Activated CD4-positive, alpha-beta T cell treated with anti-CD3 and anti-CD28 coated beads, Interleukin-2, amount 10 ng/mL, durations not matched to agents 24 days and 14 days (primary cell): ENCODE results near the gene GJB6. TPM values are rescaled to one million over a fixed set of nuclear protein-coding genes. Genes with fewer than 3 reads are reported as not detected.

Experiments used
- DNase-seq: peaks from one replicate; pipeline ENCODE4 v3.0.0; 2022
- H3K27ac Mint-ChIP-seq: one replicate; pipeline ENCODE4 v1.8.0; 2022; ENCODE audit warnings: mild to moderate bottlenecking, mixed read lengths
- H3K27me3 Mint-ChIP-seq: one replicate; pipeline ENCODE4 v1.8.0; 2022; ENCODE audit warnings: mixed read lengths
- H3K36me3 Mint-ChIP-seq: one replicate; pipeline ENCODE4 v1.8.0; 2022; ENCODE audit warnings: low read depth, mild to moderate bottlenecking, mixed read lengths
- H3K4me1 Mint-ChIP-seq: one replicate; pipeline ENCODE4 v1.8.0; 2021; ENCODE audit warnings: mixed read lengths
- H3K4me3 Mint-ChIP-seq: one replicate; pipeline ENCODE4 v1.8.0; 2022; ENCODE audit warnings: mild to moderate bottlenecking, moderate library complexity, mixed read lengths
- H3K9me3 Mint-ChIP-seq: one replicate; pipeline ENCODE4 v1.8.0; 2021; ENCODE audit warnings: mixed read lengths
- intact Hi-C: fragments of 100-400 bp; cut with micrococcal nuclease; formaldehyde crosslinking; loops from one replicate; pipeline ENCODE4 v1.15.1; 2023
- total RNA-seq: library from RNA; stranded (reverse); gene quantifications from 2 replicates; pipeline ENCODE4 v1.2.3, GENCODE V29; 2022

The GJB6 gene
- total RNA-seq, 1 donor from 2014 or later, result 0.91 TPM

GRCh38 chr13:20188667-20189553 lies 43.2 kb downstream of the GJB6 start:
- no peaks in the 10 kb centered on the region for H3K36me3 Mint-ChIP-seq
- peaks cover 14% of the 10 kb centered on the region for H3K4me1 Mint-ChIP-seq
- H3K27ac Mint-ChIP-seq, result no peak overlapping the region
- intact Hi-C loops, result no loop called here
- no peaks in the 10 kb centered on the region for H3K9me3 Mint-ChIP-seq
- H3K4me3 Mint-ChIP-seq, result no peak overlapping the region
- peaks cover 36% of the 10 kb centered on the region for H3K27me3 Mint-ChIP-seq
- DNase-seq, result no peak

GRCh38 chr13:20186771-20187170 lies 45.3 kb downstream of the GJB6 start:
- Mint-ChIP-seq H3K27me3 (peaks cover 29% of the 10 kb centered on the region), H3K4me3 (no peak overlapping the region)

DNA sequence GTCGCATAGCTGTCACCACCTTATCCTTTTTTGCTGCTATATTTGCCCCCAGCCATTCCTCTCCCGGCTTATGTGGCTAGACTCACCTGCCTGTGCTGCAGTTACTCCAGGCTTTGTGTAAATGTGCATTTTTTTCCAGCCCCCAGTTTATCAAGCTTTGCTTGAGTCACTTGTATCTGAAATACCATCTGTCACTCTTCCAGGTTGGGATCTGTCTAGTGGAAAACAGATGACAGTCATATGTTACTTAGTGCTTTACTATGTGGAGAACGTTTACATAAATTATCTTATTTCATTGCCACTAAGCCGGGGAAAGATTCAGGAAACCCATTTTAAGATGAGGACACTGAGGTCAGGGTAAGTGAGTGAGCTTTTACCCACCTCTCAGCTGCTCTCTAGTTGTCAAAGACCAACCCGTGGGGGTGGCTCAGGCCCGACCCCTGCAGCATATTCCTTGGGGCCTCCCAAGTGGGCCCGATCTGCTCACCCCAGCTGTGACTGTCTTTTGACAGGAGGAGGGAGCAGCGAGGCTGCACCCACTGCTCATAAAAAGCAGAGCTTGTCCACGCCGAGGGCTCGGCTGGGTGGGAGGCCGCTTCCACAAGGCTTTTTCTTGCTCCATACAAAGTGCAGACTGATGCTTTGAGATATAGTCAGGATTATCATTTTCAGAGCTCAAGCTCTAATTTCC lies 46.6 kb downstream of the GJB6 start:
- H3K27me3 Mint-ChIP-seq, result peaks cover 28% of the 10 kb centered on the region
- H3K9me3 Mint-ChIP-seq, result no peaks in the 10 kb centered on the region
- peaks cover 3% of the 10 kb centered on the region for H3K4me1 Mint-ChIP-seq
- no peak overlapping the region for H3K27ac Mint-ChIP-seq
- H3K36me3 Mint-ChIP-seq, result no peaks in the 10 kb centered on the region
- intact Hi-C loops, result no loop called here
- DNase-seq, result no peak
- no peak overlapping the region for H3K4me3 Mint-ChIP-seq

More at GRCh38 chr13:20186771-20187170, 45.3 kb downstream of the GJB6 start:
- Mint-ChIP-seq H3K36me3 (no peaks in the 10 kb centered on the region), H3K27ac (no peak overlapping the region), H3K4me1 (peaks cover 5% of the 10 kb centered on the region), H3K9me3 (no peaks in the 10 kb centered on the region)
- no peak for DNase-seq
- intact Hi-C loops, result no loop called here

DNA sequence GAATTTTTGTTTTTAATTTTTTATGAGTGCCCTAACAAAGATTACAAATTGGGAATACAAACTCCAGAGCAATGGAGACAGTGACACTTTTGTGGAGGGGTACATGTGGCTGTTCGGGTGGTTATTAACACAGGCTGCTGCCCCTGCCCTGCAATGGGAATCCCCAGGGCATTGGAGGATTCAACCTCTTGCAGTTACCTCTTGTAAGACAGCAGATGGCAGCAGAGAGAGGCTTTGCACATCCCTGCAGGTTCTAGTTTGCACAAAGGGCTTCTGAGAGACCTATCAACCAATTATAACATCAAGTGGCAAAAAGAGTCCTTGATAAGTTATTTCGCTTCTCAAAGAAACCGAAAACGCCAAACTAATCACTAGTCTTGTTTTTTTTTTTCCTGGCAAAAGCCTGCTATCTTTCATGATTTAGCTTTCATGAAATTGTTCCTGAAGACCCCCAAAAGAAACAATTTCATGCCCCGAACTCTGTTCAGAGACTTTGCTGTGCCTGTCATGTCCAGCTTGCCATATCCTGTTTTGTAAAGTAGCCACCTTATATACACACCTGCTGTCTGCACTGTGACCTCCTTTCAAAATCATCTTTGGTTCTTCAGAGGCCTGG lies 49.8 kb downstream of the GJB6 start:
- no peaks in the 10 kb centered on the region for H3K36me3 Mint-ChIP-seq
- intact Hi-C loops, result loop anchor here (1.0 to 5.0 kb wide), 4 partner anchors 14 to 740 kb away; partner anchors contain the start of gene IL17D
- H3K4me3 Mint-ChIP-seq, result no peak overlapping the region
- no peaks in the 10 kb centered on the region for H3K9me3 Mint-ChIP-seq
- peaks cover 47% of the 10 kb centered on the region for H3K27me3 Mint-ChIP-seq
- peak; percentile 85 for DNase-seq
- H3K27ac Mint-ChIP-seq, result no peak overlapping the region
- no peaks in the 10 kb centered on the region for H3K4me1 Mint-ChIP-seq

DNA sequence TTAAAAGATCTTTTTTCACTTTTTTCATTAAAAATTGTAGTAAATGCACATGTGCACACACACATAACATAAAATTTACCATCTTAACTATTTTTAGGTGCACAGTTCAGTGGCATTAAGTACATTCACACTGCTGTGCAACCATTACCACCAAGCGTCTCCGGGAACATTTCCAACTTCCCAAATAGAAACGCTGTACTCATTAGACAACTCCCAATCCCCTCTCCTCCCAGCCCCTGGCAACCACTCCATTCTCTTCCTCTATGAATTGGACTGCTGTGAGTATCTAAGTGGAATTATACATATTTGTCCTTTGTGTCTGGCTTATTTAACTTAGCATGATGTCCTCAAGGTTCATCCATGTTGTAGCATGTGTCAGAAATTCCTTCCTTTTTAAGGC lies 50.9 kb downstream of the GJB6 start:
- DNase-seq, result no peak
- Mint-ChIP-seq H3K4me3 (no peak overlapping the region), H3K27me3 (peaks cover 54% of the 10 kb centered on the region), H3K36me3 (no peaks in the 10 kb centered on the region), H3K9me3 (no peaks in the 10 kb centered on the region), H3K4me1 (no peaks in the 10 kb centered on the region), H3K27ac (no peak overlapping the region)
- intact Hi-C loops, result loop anchor here (5.0 kb wide), 2 partner anchors 521 to 741 kb away; partner anchors contain the start of gene IL17D

DNA sequence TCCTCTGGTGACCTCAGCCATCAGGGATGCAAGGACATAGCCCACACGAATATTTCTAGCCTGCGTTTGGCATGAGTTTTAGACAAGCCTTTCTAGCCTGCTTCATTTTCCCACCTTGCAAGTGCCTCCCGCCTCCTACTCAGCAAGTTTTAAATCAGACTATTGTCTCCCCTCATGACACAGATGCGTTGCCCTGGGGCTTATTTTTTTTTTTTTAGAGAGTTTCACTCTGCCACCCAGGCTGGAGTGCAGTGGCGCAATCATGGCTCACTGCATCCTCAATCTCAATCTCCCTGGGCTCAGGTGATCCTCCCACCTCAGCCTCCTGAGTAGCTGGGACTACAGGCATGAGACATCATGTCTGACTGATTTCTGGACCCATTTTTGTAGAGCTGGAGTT lies 54.0 kb downstream of the GJB6 start:
- peaks cover 8% of the 10 kb centered on the region for H3K4me1 Mint-ChIP-seq
- no peak overlapping the region for H3K4me3 Mint-ChIP-seq
- H3K36me3 Mint-ChIP-seq, result no peaks in the 10 kb centered on the region
- intact Hi-C loops, result no loop called here
- no peak for DNase-seq
- no peaks in the 10 kb centered on the region for H3K9me3 Mint-ChIP-seq
- peaks cover 77% of the 10 kb centered on the region for H3K27me3 Mint-ChIP-seq
- no peak overlapping the region for H3K27ac Mint-ChIP-seq

DNA sequence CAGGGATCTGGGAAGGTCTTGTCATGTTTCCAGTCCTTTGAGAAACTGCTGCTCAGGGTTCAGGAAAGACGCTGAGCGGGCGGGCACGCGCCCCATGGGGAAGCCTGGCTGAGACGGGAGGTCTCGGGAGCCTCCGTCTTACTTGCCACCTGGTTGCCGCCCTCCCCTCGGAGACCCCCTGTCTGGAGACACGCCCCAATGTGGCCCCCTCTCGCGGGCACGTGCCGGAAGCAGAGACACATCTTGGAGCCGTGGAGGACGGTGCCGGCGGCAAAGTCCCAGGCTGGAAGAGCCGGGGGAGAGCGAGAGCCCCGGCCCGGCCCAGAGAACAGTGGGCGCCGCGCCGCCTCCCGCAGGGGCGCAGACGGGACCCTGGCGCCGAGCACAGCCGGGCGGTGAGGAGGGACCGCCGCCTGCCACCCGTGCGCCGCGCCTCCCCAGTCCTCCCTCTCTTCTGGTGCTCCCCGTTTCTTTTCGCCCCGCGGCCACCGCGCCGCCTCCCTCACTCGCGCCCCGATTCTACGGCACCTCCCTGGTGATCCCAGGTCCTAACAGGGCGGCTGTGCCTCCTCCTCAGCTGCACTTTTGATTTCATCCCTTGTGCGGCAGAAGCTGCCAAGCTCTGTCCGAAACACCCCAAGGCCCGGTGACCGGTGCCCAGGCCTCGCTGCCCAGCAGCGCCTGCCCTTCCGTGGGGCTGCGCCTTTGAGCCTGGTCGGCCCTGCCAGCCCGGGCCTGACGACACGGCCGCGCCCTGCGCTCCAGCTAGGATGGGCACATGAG lies 54.9 kb downstream of the GJB6 start:
- no peak for DNase-seq
- H3K36me3 Mint-ChIP-seq, result no peaks in the 10 kb centered on the region
- H3K4me1 Mint-ChIP-seq, result peaks cover 8% of the 10 kb centered on the region
- intact Hi-C loops, result no loop called here
- H3K4me3 Mint-ChIP-seq, result no peak overlapping the region
- H3K9me3 Mint-ChIP-seq, result no peaks in the 10 kb centered on the region
- peaks cover 79% of the 10 kb centered on the region for H3K27me3 Mint-ChIP-seq
- no peak overlapping the region for H3K27ac Mint-ChIP-seq

DNA sequence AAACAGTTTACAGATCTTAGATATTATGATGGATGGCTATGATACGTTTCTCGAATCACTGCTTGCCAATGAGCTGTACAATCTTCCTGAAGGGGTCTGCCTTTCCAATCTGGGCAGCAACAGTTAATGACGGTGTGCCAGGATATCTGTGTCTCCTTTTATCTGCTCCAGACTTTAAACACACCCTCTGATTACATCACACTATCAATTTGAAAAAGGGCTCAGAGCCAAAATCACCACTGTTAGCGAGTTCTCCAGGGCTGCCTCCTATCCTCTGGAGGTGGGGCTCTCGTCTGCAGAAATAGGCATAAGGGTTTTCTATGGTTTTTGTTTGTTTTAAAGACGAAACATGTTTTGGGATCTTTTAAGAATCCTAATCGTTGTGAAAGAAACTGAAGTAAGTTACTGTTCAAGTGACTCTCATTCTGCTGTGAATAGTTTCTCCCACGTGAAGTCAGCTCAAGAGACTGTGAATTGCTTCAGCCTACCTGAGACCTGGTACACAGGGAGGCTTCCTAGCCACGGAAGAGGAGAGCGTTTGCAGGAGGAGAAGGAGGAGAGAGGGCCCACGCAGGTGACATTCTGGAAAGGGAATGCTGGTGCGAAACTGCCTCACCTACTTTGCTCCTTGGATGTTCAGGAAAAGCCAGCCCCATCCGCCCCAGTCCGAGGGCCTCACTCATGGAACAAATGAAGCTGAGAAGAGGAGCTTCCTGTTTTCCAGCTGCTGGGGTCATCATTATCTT lies 56.0 kb downstream of the GJB6 start:
- Mint-ChIP-seq H3K9me3 (no peaks in the 10 kb centered on the region), H3K27ac (no peak overlapping the region), H3K4me1 (peaks cover 8% of the 10 kb centered on the region), H3K4me3 (no peak overlapping the region), H3K36me3 (no peaks in the 10 kb centered on the region), H3K27me3 (peaks cover 79% of the 10 kb centered on the region)
- intact Hi-C loops, result no loop called here
- no peak for DNase-seq

DNA sequence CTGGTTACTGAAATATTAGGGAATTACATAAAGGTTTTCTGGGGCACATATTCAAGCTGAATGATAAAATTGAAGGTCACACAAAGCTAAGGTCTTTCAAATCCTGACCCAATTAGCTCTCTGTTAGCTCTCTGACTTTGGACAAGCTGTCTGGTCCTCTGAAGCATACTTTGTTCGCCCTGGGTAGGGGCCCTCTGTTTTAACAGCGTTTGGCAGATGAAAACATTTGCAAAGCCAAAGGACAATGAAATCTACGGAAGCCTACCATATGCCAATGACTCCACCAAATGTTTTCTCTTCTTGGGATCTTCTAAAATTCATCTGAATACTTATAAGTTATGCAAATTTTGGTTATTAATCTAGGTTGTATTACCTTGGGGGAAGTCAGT lies 56.7 kb downstream of the GJB6 start:
- intact Hi-C loops, result no loop called here
- H3K36me3 Mint-ChIP-seq, result no peaks in the 10 kb centered on the region
- no peaks in the 10 kb centered on the region for H3K9me3 Mint-ChIP-seq
- H3K27me3 Mint-ChIP-seq, result peaks cover 77% of the 10 kb centered on the region
- no peak overlapping the region for H3K27ac Mint-ChIP-seq
- no peak for DNase-seq
- H3K4me1 Mint-ChIP-seq, result peaks cover 8% of the 10 kb centered on the region
- H3K4me3 Mint-ChIP-seq, result no peak overlapping the region

GRCh38 chr13:20174656-20175405 lies 57.3 kb downstream of the GJB6 start:
- H3K27ac Mint-ChIP-seq, result peak overlapping the region; percentile 20
- no peaks in the 10 kb centered on the region for H3K36me3 Mint-ChIP-seq
- peaks cover 76% of the 10 kb centered on the region for H3K27me3 Mint-ChIP-seq
- peak overlapping the region; percentile 16 for H3K4me3 Mint-ChIP-seq
- H3K9me3 Mint-ChIP-seq, result no peaks in the 10 kb centered on the region
- intact Hi-C loops, result no loop called here
- DNase-seq, result peak; percentile 66
- H3K4me1 Mint-ChIP-seq, result peaks cover 8% of the 10 kb centered on the region

DNA sequence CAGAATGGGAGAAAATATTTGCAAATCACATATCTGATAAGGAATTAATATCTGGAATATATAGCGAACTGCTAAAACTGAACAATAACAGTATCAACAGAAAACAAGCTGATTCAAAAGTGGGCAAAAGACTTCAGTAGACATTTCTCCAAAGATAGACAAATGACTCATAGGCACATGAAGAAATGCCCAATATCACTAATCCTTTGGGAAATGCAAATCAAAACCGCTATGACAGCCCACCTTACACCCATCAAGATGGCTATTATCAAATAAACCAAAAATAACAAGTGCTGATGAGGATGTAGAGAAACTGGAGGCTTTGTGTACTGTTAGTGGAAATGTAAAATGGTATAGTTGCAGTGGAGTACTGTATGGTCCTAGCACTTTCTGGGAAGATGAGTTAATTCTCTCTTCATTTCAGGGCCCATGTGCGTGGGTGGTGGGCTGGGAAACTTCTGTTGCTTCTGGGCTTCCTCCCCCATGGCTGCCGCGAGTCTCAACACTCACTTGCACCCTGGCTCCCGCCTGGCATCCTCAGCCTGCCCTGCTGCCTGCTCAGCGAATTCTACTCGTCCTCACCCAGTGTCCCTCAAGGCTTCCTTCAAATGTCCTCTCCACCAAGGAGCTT lies 58.9 kb downstream of the GJB6 start:
- Mint-ChIP-seq H3K4me1 (peaks cover 14% of the 10 kb centered on the region), H3K27me3 (peaks cover 63% of the 10 kb centered on the region), H3K4me3 (no peak overlapping the region), H3K27ac (no peak overlapping the region), H3K9me3 (no peaks in the 10 kb centered on the region), H3K36me3 (no peaks in the 10 kb centered on the region)
- DNase-seq, result no peak
- intact Hi-C loops, result no loop called here
